ENCODE measurements around the gene TNFAIP8.

The TNFAIP8 gene

DNA sequence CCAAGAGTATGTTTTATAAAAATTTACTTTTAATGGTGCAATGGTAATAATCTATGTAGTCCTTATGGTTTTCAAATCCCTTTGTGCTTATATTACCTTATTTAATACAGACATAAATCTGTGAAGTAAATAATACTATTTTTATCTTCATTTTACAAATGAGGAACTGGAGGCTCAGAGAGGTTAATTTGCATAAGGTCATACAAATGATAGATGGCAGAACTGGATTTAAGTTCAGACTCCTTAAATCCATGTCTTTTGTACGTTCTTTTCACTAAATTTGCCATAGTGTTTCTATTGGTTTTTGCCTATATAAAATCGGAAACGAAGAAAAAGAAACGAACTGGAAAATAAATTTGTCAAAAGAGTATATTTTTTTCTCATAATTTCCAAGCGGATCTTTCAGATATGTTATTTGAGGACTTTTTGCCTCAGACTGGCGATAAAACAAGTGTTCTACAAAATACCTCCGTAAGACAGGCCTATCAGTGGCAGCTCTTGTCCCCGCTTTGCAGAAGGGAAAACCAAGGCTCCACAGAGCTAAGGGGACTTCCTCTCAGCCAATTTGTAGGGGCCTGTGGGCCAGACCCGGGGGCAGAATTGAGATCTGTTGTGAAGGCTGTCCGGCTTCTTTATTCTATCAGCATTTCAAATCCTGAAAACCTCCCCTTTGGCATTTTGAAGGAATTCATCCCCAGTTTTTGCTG lies 1.1 kb upstream of the TNFAIP8 start:
- no peak overlapping the region for H3K4me3 ChIP-seq (ENCODE audit: low read depth, low read length)
- no peak for DNase-seq (ENCODE audit: low read depth)
- TF ChIP-seq, protein P1, sequence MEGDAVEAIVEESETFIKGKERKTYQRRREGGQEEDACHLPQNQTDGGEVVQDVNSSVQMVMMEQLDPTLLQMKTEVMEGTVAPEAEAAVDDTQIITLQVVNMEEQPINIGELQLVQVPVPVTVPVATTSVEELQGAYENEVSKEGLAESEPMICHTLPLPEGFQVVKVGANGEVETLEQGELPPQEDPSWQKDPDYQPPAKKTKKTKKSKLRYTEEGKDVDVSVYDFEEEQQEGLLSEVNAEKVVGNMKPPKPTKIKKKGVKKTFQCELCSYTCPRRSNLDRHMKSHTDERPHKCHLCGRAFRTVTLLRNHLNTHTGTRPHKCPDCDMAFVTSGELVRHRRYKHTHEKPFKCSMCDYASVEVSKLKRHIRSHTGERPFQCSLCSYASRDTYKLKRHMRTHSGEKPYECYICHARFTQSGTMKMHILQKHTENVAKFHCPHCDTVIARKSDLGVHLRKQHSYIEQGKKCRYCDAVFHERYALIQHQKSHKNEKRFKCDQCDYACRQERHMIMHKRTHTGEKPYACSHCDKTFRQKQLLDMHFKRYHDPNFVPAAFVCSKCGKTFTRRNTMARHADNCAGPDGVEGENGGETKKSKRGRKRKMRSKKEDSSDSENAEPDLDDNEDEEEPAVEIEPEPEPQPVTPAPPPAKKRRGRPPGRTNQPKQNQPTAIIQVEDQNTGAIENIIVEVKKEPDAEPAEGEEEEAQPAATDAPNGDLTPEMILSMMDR (conservative IDR thresholded peaks at IDR 0.05; ENCODE audit: low read depth, low read length), result no peak

DNA sequence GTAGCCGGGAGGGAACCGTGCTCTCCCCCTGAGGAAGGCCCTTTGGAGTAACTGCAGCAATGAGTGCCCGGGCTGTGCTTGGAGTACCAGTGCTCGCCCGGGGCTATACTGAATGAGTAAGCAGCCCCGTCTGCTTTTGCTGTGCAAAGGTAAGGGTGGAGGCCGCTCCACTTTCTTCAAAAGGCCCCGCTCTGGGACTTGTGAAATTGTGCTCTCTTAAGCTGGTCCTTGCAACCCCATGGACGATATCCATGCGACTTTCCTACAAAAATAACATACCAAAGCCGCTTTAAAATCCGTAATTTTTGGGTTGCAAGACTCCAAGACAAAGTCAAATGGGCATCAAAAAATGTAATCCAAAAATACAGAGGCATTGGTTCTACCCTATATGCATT lies 578 bp upstream of the TNFAIP8 start:
- H3K4me3 ChIP-seq (ENCODE audit: low read depth, low read length), result peak overlapping the region; percentile 75
- DNase-seq (ENCODE audit: low read depth), result no peak
- TF ChIP-seq, protein P1 (conservative IDR thresholded peaks at IDR 0.05; ENCODE audit: low read depth, low read length), result no peak

DNA sequence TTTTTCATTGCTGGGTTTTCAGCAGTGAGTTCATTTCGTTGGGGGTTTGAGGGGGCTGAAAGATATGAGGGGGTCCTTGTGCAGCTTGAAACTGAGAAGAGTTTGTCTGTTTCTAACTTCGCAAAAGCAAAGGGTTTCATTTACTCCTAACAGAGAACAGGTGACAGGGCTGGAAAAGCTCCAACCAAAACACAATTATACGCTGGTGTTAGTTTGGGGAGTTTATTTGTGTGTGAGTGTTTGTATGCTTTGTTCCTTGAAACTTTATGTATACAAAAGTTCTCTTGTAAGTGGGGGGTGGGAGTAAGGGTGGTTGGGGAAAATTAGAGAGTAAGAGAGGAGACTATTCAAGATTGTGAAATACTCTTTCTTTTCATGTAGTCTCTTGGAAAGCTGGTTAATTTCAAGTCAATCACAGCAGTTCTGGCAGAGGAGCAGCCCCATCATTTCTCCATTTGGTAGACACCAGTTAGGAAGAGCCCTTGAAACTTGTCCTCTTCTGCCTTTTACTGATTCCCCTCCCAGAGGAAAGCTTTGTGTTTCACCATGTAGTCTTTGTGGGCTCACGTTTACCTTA lies 881 bp downstream of the TNFAIP8 start:
- peak overlapping the region; percentile 75 for H3K4me3 ChIP-seq (ENCODE audit: low read depth, low read length)
- TF ChIP-seq, protein P1 (conservative IDR thresholded peaks at IDR 0.05; ENCODE audit: low read depth, low read length), result no peak
- peak; percentile 41 for DNase-seq (ENCODE audit: low read depth)

DNA sequence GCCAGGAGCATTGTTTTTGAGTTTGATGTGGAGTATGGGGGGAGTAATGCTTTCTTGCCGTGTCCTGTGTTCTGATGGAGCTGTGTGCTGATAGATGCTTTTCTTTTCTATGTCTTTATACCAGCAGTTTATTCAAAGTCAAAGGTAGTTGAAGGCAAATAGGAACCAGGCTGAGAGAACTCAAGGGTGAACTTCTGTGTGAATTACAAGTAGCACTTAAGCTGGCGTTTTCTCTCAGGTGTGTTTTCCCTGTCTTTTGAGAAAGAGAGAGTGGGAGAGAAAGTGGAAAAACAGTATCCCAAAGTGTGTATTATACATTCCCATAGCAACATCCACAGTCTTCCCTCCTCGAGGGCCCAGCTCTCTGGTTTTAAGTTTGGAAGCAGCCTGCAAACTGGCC lies 1.5 kb downstream of the TNFAIP8 start:
- TF ChIP-seq, protein P1 (conservative IDR thresholded peaks at IDR 0.05; ENCODE audit: low read depth, low read length), result no peak
- DNase-seq (ENCODE audit: low read depth), result no peak
- peak overlapping the region; percentile 75 for H3K4me3 ChIP-seq (ENCODE audit: low read depth, low read length)

DNA sequence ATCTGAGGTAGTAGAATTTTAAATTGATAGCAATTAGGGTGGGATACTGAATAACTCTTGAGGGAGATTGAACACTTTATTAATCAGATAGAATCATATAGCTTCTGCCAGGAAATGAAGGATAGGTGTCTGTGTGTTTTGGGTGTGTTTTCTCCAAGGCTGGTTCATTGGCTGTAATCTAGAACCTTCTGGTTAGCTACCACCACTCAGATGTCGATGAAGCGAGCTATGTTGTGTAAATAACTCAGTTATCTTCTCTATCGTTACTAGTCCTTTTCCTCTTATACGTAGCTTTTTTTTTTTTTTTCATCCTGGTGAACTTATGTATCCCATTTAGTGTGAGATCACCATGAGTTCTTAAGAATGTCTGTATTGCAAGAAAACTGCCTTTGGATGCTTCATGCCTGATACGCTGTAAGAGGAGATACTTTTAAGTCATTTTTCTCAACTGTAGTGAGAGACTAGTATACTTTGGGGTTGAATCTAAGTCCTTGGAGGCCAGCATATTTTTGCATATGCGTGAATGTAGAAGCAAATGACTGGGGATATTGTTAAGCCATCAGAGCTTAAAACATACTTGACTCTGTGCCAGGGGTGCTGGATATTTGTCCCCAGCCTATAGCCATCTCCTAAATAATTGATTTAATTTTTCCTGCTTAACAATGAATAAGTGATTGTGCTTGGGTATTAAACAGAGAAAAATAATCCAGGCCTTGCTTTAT lies 2.1 kb downstream of the TNFAIP8 start:
- no peak overlapping the region for H3K4me3 ChIP-seq (ENCODE audit: low read depth, low read length)
- DNase-seq (ENCODE audit: low read depth), result no peak
- TF ChIP-seq, protein P1 (conservative IDR thresholded peaks at IDR 0.05; ENCODE audit: low read depth, low read length), result no peak

DNA sequence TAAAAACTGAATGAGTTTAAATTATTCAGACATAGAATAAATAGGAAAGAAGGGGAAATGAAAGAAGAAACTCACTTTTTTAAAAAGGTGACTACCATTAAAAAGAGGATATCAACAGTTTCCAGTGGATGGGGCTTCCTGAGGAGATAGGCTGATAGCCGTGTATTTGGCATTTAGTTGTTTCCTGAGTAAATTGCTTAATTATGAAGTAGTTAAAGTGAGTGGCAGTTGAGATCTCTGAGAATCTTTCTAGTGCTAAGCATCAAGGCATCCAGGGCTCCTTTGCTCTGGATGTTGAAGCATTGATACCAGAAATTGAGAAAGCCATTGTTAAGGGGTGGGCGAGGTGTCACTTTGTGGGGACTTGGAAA lies 2.7 kb downstream of the TNFAIP8 start:
- DNase-seq (ENCODE audit: low read depth), result no peak
- no peak overlapping the region for H3K4me3 ChIP-seq (ENCODE audit: low read depth, low read length)
- TF ChIP-seq, protein P1 (conservative IDR thresholded peaks at IDR 0.05; ENCODE audit: low read depth, low read length), result no peak

Data from choroid plexus epithelial cell (primary cell).